Measurements from ENCODE around the gene SPATA45.

- no peak for TF ChIP-seq TAF1 (IDR thresholded peaks at IDR 0.05; ENCODE audit: borderline replicate concordance, low read depth, low read length)
- no peak for TF ChIP-seq CHD2 (IDR thresholded peaks at IDR 0.05; ENCODE audit: low read length, partially characterized antibody)
These were observed 32.7 kb upstream of the SPATA45 start for GRCh38 chr1:212879947-212880690.
